HTERT RPE-1 (cell line): ENCODE measurements around the gene UFD1.

Experiments used
- in situ Hi-C: fragments of 300-500 bp; cut with MboI; formaldehyde crosslinking; loops from 4 replicates; pipeline ENCODE4 v1.14.3; 2020; ENCODE audit warnings: low sequenced_read_pairs

The UFD1 gene

DNA sequence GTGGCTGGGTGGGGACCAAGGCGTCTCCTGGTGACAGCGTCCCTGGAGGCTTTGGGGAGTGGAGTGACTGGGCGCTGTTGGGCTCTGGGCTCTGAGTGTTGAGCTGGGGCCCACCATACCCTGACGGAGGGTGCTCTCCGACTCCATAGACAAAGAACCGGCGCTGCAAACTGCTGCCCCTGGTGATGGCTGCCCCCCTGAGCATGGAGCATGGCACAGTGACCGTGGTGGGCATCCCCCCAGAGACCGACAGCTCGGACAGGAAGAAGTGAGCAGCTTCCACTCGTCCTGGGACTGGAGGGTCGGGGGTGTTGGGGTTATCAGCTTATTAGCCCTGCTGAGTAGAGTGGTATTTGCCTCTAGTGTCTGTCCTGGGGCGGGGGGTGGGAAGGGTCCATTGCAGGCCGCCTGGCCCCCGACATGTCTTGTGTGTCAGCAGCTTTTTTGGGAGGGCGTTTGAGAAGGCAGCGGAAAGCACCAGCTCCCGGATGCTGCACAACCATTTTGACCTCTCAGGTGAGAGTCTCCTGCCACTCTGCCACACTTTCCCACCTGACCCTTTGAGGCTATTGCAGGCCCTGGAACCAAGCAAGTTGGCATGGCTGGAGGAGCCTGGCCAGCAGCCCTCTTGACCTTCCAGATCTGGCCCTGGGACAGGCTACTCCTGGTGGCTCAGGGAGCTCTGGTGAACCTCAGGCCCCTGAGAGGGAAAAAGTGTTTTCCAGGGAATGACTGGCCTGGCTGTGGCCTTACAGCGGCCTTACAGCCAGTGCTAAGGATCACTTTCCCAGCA is 37.6 kb upstream of the UFD1 start:
- in situ Hi-C loops: no loop called here

DNA sequence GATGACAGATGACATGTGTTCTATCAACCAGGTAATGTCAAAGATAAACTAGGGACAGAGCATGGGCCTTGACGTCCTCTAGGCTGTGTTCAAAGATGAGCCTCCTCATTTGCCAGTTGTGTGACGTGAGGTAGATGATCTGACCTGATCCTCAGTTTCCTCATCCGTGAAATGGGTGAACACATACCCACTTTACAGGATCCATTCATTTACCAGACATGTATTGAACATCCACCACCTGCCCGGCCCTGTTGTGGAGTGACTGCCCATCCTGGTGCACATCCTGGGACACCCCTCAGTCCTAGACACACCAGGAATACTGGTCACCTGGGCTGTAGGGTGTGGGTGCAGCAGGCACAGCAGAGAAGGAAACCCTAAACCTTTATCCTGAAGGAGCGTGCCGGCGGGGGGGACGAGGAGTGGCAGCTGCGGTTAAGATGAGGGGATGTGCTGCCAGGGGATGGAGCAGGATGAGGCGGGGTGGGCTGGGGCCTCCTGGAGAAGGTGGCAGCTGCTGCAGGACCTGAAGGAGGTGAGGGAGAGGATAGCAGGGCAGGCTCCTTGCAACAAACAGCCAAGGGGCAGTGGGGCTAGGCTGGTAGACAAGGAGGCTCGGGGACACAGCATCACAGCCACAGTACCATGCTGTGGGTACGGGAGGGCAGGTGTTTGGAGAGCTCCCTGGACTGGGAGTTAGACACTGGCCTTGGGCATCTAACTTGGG is 36.8 kb upstream of the UFD1 start:
- in situ Hi-C loops: no loop called here

GRCh38 chr22:19514831-19515565 is 36.0 kb upstream of the UFD1 start:
- in situ Hi-C loops: no loop called here

DNA sequence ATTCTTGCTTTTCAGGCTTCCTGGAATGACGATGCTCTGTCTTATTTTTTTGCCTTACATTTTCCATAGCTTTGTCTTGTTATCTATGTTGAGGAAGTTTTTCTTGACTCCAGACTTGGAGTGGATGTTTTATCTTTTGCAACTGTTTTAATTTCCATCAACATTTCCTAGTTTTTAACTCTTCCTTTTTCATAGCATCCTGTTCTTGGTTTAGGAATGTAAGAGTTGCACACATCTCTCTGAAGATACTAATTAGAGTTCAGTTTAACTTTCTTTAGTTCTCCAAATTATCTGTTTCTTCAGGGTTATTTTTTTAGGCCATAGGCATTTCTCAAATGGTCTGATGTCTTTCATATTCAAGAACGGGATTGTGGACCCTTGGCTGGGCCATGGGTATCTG is 34.8 kb upstream of the UFD1 start:
- in situ Hi-C loops: no loop called here

DNA sequence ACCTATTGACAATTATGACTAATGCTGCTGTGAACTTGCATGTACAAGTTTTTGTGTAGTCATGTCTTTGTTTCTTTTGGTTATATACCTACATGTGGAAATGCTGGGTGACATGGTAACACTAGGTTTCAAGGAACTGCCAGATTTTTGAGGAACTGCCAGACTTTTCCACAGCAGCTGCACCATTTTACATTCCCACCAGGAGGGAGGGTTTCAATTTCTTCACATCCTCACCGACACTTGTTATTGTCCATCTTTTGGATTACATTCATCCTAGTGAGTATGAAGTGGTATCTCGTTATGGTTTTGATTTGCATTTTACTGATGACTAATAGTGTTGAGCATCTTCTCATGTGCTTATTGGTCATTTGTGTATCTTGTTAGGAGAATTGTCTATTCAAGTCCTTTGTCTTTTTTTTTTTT is 31.9 kb upstream of the UFD1 start:
- in situ Hi-C loops: no loop called here

GRCh38 chr22:19509923-19510322 is 30.9 kb upstream of the UFD1 start:
- in situ Hi-C loops: no loop called here

DNA sequence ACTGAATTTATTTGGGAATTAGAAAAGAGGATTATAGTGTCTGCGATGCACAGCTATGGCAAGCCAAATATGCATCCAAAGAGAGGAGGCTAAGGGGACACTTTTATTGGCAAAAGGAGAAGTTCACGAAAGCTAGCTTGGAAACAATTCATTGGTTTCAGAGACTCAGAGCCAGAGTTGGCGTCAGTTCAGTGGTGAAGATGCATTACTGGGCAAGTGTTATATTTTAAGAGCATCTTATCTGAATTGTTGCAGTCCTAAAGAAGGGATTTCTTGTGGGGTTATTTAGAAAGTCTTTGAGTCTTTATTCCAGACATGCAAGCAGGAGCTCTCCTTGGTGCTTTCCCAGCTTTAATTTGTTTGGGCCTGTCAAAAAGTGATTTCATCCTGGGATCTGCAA is 30.2 kb upstream of the UFD1 start:
- in situ Hi-C loops: no loop called here

GRCh38 chr22:19508024-19508776 is 29.2 kb upstream of the UFD1 start:
- in situ Hi-C loops: no loop called here

GRCh38 chr22:19507534-19507861 is 28.5 kb upstream of the UFD1 start:
- in situ Hi-C loops: no loop called here

- in situ Hi-C loops: no loop called here
Measured at GRCh38 chr22:19506212-19506611, 27.2 kb upstream of the UFD1 start.

- in situ Hi-C loops: no loop called here
Measured at GRCh38 chr22:19505735-19506126, 26.7 kb upstream of the UFD1 start.

- in situ Hi-C loops: no loop called here
Measured at GRCh38 chr22:19504900-19505734, 26.1 kb upstream of the UFD1 start.

GRCh38 chr22:19503869-19504268 is 24.9 kb upstream of the UFD1 start:
- in situ Hi-C loops: no loop called here

DNA sequence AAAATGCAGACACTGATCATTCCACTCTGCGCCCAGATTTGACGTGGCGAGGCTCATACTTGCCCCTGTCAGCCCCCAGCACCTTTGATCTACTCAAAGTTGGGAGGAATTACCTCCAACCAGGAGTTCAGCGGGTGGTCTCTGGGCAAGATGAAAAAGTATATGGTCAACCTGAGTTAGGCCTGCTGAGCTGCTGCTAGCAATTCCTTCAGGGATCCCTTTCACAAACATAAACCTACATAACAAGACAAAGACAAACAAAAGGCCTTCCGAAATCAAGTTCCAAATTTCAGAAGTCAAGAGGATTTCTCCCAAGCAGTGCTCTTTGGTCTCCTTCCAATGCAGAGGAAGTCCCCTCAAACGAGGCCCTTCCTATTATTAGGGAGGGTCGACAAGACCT is 24.4 kb upstream of the UFD1 start:
- in situ Hi-C loops: no loop called here

DNA sequence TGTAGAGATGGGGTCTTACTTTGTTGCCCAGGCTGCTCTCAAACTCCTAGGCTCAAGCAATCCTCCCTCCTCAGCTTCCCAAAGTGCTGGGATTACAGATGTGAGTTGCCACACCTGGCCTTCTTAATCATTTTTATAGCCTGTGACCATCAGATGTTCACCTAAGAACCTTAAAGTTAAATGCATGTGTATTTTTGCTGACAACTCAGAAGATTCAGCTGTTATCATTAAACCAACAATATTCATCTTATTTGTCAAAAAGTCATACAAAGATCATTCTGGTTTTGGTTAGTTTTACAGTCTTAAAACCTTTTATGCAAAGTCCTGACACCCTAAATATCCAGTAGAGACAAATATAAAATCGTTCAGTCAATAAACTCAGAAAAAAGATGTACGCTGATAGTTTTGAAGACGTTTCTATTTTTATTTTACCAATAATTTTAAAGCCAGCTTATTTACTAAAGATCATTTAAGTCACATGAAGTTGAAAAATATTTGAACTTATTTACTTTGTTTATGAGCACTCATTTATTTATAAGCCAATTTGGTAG is 23.0 kb upstream of the UFD1 start:
- in situ Hi-C loops: no loop called here

- in situ Hi-C loops: no loop called here
Measured at GRCh38 chr22:19499880-19500242, 20.9 kb upstream of the UFD1 start.

DNA sequence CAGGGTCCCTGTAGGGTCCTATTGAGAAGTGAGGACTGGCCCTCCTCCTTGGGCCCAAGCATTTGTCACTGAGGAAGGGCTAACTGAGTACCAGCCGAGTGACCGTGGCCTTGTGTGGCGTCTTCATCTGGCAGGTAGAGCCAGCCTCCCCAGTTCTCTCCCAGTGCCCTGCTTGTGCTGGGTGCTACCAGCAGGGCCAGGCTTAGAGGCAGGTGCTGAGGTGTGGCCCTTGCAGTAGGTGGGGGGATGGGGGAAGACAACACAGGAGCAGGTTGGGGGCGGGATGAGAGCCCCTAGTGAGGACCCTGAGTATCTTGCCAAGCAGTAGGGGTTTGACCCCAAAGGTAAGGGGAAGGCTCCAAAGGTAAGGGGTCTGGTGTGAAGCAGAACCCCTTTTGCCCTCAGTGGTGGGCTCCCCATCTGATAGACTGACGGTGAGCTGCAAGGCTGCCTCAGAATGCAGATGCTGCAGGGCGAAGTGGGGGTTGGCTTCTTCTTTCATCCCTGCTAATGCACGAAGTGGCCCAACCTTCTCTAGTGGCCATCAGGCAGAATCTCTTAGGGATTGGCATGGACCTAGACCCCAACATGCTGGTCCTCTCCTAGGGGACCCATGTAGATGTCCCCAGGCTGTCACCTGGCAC is 20.4 kb upstream of the UFD1 start:
- in situ Hi-C loops: no loop called here

DNA sequence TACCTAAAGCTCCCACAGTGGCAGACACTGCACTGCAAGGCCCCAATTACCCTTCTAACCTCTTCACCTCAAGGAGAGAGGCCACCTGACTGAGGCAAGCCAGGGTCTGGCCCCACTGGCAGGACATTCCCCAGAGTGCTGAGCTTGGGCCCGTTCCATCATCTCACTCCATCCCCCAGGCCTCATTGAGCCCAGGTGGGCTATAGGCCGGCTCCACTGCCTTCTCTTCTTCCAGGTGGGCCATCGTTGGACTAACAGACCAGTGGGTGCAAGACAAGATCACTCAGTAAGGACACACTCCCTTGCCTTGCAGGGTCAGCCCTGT is 19.8 kb upstream of the UFD1 start:
- in situ Hi-C loops: no loop called here

- in situ Hi-C loops: no loop called here
Measured at GRCh38 chr22:19498154-19498865, 19.3 kb upstream of the UFD1 start.
